H1 (cell line): Measurements from ENCODE around the gene KCNH4. TPM values are rescaled to one million over a fixed set of nuclear protein-coding genes. Genes with fewer than 3 reads are reported as not detected.

ENCODE experiments used
- JUND ChIP-seq: IDR thresholded peaks from 2 replicates; pipeline ENCODE4 v1.6.1; 2011; ENCODE audit warnings: mild to moderate bottlenecking, improper control_type of control experiment, low read length
- POLR2A ChIP-seq, 2 experiments: IDR thresholded peaks; 1 replicate in 1 of 2; 2 replicates in 1 of 2; pipeline ENCODE4 v1.6.1; 2011; ENCODE audit warnings: low read depth in 2 of 2, low read length in 2 of 2, mild to moderate bottlenecking in 2 of 2; ENCODE audit errors: control extremely low read depth in 1 of 2
- RFX5 ChIP-seq: IDR thresholded peaks from 2 replicates; pipeline ENCODE4 v1.6.1; 2011; ENCODE audit warnings: low read depth, low read length, improper control_type of control experiment, borderline replicate concordance
- SP4 ChIP-seq: IDR thresholded peaks from 2 replicates; pipeline ENCODE4 v1.6.1; 2012; ENCODE audit warnings: low read length, inconsistent platforms
- SUZ12 ChIP-seq: fragments of 200-600 bp; sonication (generic); IDR thresholded peaks from 2 replicates; pipeline ENCODE4 v1.6.1; 2012; ENCODE audit warnings: mild to moderate bottlenecking, inconsistent platforms, low read length, moderate library complexity, mixed read lengths
- polyA plus RNA-seq, 7 experiments: library from polyadenylated mRNA; depleted of rRNA in 3 of 7; stranded (reverse) in 5 of 7; unstranded in 2 of 7; fragments of >200 nt in 5 of 7; fragments of 200-250 nt in 2 of 7; gene quantifications; 1 replicate in 5 of 7; 2 replicates in 1 of 7; 4 replicates in 1 of 7; pipeline versions ENCODE4 v1.2.1 to v1.2.3, GENCODE V29; 2011 to 2013; ENCODE audit warnings: missing spikeins in 2 of 7, mixed read lengths in 2 of 7
- total RNA-seq: library from RNA; stranded (reverse); fragmentation: NEBNext Ultra II Directional; extraction: Animal tissue kit (Norgen Biotek cat#: 25700); gene quantifications from 2 replicates; pipeline ENCODE4 v1.2.1, GENCODE V29; 2021

The KCNH4 gene
- total and polyA plus RNA-seq, 2 of the 8 experiments (the other 6 are each of a cell fraction or from before 2014, with no cell fraction given) = 0.44 to 0.47 TPM

DNA sequence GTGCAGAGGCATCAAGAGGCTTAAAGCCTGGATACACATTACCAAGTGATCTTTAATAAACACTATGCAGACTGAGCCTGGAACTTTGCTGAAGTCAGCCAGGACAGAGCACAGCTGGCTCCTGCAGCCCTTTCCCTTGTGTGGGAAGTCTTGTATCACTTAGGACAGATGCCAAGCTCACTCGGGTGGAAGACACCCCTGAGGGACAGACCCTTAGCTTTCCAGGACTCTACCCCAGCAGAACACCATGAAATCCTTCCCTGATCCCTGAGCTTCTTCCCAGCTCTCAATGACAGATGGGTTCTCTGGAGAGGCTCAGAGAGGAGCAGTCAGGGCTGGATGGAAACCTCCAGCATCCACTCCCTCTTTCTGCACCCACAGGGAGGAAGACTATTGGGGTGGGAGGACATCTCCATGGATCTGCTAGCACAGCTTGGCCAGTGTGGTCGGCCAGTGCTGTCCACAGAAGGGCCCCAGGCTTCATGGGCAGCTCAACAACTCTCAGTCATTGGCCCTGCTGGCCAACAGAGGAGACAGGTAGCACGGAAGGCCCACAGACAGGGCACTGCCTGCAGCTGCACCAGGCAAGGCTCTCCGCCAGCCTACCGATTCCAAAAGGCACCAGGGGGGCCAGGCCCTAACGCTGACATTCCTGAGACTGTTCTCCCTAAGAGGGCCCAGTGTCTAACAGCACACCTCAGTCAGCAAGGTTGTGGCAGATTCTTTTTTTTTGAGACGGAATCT lies 42.0 kb downstream of the KCNH4 start (continued):
- TF ChIP-seq SUZ12 (no peak), POLR2A (IDR thresholded peaks at IDR 0.05; ENCODE audit: control extremely low read depth in 1 of 2, low read depth in 2 of 2, low read length in 2 of 2) (no peak), SP4 (no peak), RFX5 (no peak), JUND (no peak)
